ENCODE measurements around the gene SAMD14.

SAMD14 gene

DNA sequence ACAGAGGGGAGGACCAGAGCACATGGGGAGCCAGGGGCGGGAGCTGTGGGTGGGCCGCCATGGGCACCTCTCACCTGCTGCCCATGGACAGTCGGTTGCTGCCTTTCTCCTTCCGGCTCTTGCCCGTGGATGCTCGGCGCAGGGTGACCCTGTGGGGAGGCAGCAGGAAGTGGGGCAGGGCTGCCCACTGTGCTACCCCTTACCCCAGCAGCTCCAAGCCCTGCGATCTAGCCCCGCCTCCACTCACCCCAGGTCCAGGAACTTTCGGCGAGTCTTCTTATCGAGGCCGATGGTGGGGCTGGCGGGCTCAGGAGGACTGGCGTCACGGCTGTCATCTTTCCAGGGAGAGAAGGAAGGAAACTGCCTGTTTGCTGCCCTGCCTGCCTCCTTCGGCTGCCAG lies 14.2 kb downstream of the SAMD14 start:
- peaks cover 0 to 6% (median 0%) of the 10 kb centered on the region in 11 experiments; a peak in 1 of 22 replicates for H3K36me3 ChIP-seq
- no peaks in the 10 kb centered on the region for H3K9me3 ChIP-seq (replicated peaks in 1 of 11)
- H4K20me1 ChIP-seq: peaks cover 0 to 52% (median 0%) of the 10 kb centered on the region in 11 experiments; a peak in 4 of 22 replicates
- peaks cover 32 to 54% (median 42%) of the 10 kb centered on the region in 11 experiments for H3K27me3 ChIP-seq
- no peak overlapping the region for H3K4me3 ChIP-seq
- TF ChIP-seq Cebpa-rat (IDR thresholded peaks at IDR 0.05): no peak
- H3K4me2 ChIP-seq: no peak overlapping the region
- no peak overlapping the region for H3K9ac ChIP-seq
- H3K27ac ChIP-seq: no peak overlapping the region
- peaks cover 7 to 22% (median 10%) of the 10 kb centered on the region in 10 experiments for H3K4me1 ChIP-seq

DNA sequence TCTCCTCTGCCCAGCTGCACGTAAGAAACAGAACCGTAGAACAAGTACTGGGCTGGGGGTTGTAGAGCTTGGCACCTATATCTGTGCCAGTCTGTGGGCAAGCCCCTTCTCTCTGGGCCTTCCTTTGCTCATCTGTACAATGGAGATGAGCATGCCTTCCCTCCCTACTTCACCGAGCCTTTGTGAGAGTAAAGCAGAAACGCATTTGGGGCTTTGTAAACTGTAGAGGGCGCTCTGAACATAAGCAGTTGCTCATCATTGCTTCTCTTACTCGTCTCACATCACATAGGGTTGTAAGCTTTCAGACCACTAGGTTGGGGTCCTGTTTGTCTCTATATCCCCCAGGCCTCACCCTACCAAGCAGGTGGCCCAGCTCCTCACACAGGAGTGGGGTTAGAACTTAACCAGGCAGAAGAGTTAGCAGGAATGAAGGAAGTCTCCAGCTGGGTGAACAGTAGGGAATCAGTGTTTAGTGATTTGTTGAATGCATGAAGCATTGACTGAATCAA lies 15.1 kb downstream of the SAMD14 start:
- H3K9ac ChIP-seq: no peak overlapping the region
- H3K4me1 ChIP-seq: peaks cover 7 to 22% (median 10%) of the 10 kb centered on the region in 10 experiments
- no peak for TF ChIP-seq Cebpa-rat (IDR thresholded peaks at IDR 0.05)
- H3K9me3 ChIP-seq (replicated peaks in 1 of 11): no peaks in the 10 kb centered on the region
- no peak overlapping the region for H3K4me2 ChIP-seq
- H3K36me3 ChIP-seq: peaks cover 0 to 12% (median under 1%) of the 10 kb centered on the region in 11 experiments; a peak in 7 of 22 replicates
- H3K27ac ChIP-seq: no peak overlapping the region
- peaks cover 32 to 46% (median 39%) of the 10 kb centered on the region in 11 experiments for H3K27me3 ChIP-seq
- no peak overlapping the region for H3K4me3 ChIP-seq
- H4K20me1 ChIP-seq: peaks cover 0 to 48% (median 0%) of the 10 kb centered on the region in 11 experiments; a peak in 5 of 22 replicates

DNA sequence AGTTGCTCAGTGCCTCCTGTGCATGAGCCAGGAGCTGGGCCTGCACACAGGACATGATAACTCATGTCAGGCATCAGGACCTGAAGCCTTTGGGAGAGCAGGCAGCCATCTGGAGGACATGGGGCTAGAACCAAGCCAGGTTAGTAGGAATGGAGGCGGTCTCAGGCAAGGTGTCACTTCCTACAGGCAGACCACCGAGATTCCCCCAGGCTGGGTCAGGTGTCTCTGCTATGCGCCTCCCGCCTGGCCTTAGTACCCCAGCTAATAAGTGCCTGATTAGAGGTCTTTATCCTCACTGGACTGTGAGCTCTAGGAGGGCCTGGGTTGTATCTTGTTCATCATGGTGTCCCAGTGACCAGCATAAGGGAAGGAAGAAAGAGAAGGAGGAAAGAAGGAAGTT lies 15.6 kb downstream of the SAMD14 start:
- Histone ChIP-seq H3K27me3 (peaks cover 30 to 41% (median 36%) of the 10 kb centered on the region in 11 experiments), H3K36me3 (peaks cover 0 to 16% (median 4%) of the 10 kb centered on the region in 11 experiments; a peak in 8 of 22 replicates)
- no peak for TF ChIP-seq Cebpa-rat (IDR thresholded peaks at IDR 0.05)

GRCh38 chr17:50113624-50114320 lies 16.2 kb downstream of the SAMD14 start:
- Histone ChIP-seq H3K4me2 (no peak overlapping the region), H3K36me3 (peaks cover 0 to 22% (median 4%) of the 10 kb centered on the region in 11 experiments; a peak in 10 of 22 replicates), H4K20me1 (peaks cover 0 to 37% (median 0%) of the 10 kb centered on the region in 11 experiments; a peak in 5 of 22 replicates), H3K9ac (no peak overlapping the region), H3K4me3 (no peak overlapping the region), H3K9me3 (replicated peaks in 1 of 11) (no peaks in the 10 kb centered on the region), H3K4me1 (peaks cover 7 to 22% (median 10%) of the 10 kb centered on the region in 10 experiments), H3K27me3 (peaks cover 24 to 35% (median 30%) of the 10 kb centered on the region in 11 experiments), H3K27ac (no peak overlapping the region)
- TF ChIP-seq Cebpa-rat (IDR thresholded peaks at IDR 0.05): no peak

More for the DNA sequence above, 15.6 kb downstream of the SAMD14 start:
- H3K27ac ChIP-seq: no peak overlapping the region
- no peak overlapping the region for H3K9ac ChIP-seq
- H4K20me1 ChIP-seq: peaks cover 0 to 43% (median 0%) of the 10 kb centered on the region in 11 experiments; a peak in 5 of 22 replicates
- H3K4me1 ChIP-seq: peaks cover 7 to 22% (median 10%) of the 10 kb centered on the region in 10 experiments
- no peak overlapping the region for H3K4me3 ChIP-seq
- no peaks in the 10 kb centered on the region for H3K9me3 ChIP-seq (replicated peaks in 1 of 11)
- no peak overlapping the region for H3K4me2 ChIP-seq

GRCh38 chr17:50112694-50113093 lies 17.3 kb downstream of the SAMD14 start:
- Histone ChIP-seq H3K36me3 (peaks cover 0 to 33% (median 4%) of the 10 kb centered on the region in 11 experiments; a peak in 10 of 22 replicates), H3K4me3 (no peak overlapping the region), H3K4me2 (no peak overlapping the region), H3K9ac (no peak overlapping the region; a peak in 1 of 22 replicates), H4K20me1 (peaks cover 0 to 40% (median 0%) of the 10 kb centered on the region in 11 experiments; a peak in 5 of 22 replicates), H3K4me1 (peaks cover 7 to 22% (median 9%) of the 10 kb centered on the region in 10 experiments), H3K9me3 (replicated peaks in 1 of 11) (no peaks in the 10 kb centered on the region), H3K27me3 (peaks cover 13 to 24% (median 20%) of the 10 kb centered on the region in 11 experiments), H3K27ac (no peak overlapping the region)
- no peak for TF ChIP-seq Cebpa-rat (IDR thresholded peaks at IDR 0.05)

DNA sequence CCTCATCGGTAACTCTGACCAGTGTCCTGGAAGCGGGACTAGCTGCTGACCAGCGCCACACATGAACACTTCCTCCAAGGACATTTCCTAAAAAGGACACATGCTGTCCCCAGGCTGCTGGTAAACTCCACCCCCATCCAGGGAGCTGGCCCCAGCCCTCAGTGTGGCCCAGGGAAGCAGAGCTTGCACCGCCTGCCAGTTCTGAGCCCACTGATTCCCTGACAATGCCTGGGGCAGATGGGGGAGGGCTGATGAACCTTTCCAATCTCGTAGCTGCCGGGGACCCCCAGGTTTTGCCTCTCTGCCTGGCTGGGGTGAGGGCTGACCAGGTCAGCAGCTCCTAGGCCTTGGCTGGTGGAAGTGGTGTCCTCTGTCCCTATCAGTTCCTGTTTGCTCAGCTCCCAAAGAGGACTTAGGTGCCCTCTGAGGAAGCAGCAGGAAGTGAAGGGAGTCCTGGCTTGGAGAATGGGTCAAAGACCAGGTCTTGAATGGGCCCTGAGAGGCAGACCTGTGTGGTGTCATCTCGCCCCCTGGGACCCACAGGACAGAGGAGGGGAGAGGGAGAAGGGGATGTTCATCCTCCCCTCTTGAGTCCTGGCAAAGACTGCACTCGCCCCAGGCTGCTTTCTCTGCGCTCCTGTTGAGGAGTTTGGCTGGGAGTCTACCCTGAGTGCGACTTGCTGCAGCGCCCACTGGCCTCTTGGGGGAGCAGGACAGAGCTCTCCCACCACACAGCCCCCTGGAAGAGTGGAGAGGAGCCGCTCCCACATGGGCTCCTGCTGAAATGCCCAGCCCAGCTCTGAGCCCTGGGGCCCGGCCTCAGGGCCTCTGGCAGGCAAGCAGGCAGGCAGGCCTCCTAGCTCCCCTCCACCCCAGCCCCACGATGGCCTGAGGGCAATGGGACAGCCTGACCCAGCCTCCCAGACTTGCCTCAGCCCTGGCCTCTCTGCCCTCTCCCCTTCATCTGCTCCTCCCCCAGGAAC lies 18.0 kb downstream of the SAMD14 start:
- Histone ChIP-seq H3K4me3 (no peak overlapping the region), H3K27me3 (peaks cover 6 to 17% (median 13%) of the 10 kb centered on the region in 11 experiments), H4K20me1 (peaks cover 0 to 40% (median 0%) of the 10 kb centered on the region in 11 experiments; a peak in 5 of 22 replicates), H3K9ac (peak overlapping the region in 2 of 11 experiments; percentile 4 to 9; a peak in 2 of 22 replicates), H3K9me3 (replicated peaks in 1 of 11) (no peaks in the 10 kb centered on the region), H3K27ac (no peak overlapping the region), H3K36me3 (peaks cover 0 to 39% (median 8%) of the 10 kb centered on the region in 11 experiments; a peak in 11 of 22 replicates), H3K4me1 (peaks cover under 1 to 15% (median 2%) of the 10 kb centered on the region in 10 experiments; a peak in 12 of 20 replicates), H3K4me2 (peak overlapping the region in 2 of 11 experiments; percentile 32 to 58; a peak in 4 of 22 replicates)
- TF ChIP-seq Cebpa-rat (IDR thresholded peaks at IDR 0.05): no peak

DNA sequence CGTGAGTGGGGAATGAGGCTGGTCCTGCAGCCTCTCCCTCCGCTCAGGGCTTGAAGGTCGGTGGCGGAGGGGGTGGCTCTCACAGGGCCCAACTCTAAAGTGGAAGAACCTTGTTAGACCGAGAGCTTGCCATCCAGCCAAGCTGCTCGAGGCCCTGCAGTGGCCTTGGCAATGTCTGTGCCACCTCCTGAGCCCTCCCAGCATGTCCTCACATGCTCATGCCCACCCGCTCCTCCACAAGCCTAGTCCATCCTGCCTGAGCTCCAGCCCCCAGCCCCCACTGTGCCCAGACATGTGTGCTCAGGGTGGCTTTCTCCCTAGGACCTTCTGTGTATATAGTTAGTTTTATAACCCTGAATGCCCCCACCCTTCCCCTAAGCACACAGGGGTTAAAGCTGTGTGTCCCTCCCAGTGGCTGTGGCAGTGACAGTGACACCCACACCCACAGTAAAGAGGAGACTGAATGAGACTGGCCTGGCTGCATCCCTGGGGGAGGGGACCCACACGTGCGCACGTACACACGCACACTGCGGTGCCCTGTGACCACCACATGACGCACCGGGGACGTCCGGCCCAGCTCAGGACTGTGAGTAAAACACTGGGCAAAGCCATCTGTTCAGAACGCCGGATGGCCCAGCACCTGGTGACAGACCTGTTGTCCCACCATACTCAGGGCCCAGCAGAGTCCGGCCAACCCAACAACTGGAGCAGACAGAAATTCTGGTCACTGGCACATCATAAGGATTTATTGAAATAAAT lies 19.2 kb downstream of the SAMD14 start:
- no peak overlapping the region for H3K27ac ChIP-seq
- peaks cover 0 to 13% (median 0%) of the 10 kb centered on the region in 10 experiments; a peak in 5 of 20 replicates for H3K4me1 ChIP-seq
- no peak for TF ChIP-seq Cebpa-rat (IDR thresholded peaks at IDR 0.05)
- H3K4me2 ChIP-seq: no peak overlapping the region
- H3K4me3 ChIP-seq: no peak overlapping the region
- peaks cover 0 to 5% (median under 1%) of the 10 kb centered on the region in 11 experiments; a peak in 8 of 22 replicates for H3K27me3 ChIP-seq
- no peak overlapping the region for H3K9ac ChIP-seq
- no peaks in the 10 kb centered on the region for H3K9me3 ChIP-seq (replicated peaks in 1 of 11)
- H3K36me3 ChIP-seq: peaks cover 0 to 47% (median 12%) of the 10 kb centered on the region in 11 experiments; a peak in 12 of 22 replicates
- H4K20me1 ChIP-seq: peaks cover 0 to 40% (median 0%) of the 10 kb centered on the region in 11 experiments; a peak in 4 of 22 replicates

- no peak overlapping the region for H3K4me2 ChIP-seq
- H3K36me3 ChIP-seq: peaks cover 0 to 57% (median 18%) of the 10 kb centered on the region in 11 experiments; a peak in 12 of 22 replicates
- H3K9me3 ChIP-seq (replicated peaks in 1 of 11): no peaks in the 10 kb centered on the region
- H3K4me3 ChIP-seq: no peak overlapping the region
- TF ChIP-seq Cebpa-rat (IDR thresholded peaks at IDR 0.05): no peak
- H3K4me1 ChIP-seq: peaks cover 0 to 13% (median 0%) of the 10 kb centered on the region in 10 experiments; a peak in 5 of 20 replicates
- H4K20me1 ChIP-seq: peaks cover 0 to 37% (median 0%) of the 10 kb centered on the region in 11 experiments; a peak in 4 of 22 replicates
- no peak overlapping the region for H3K9ac ChIP-seq
- H3K27me3 ChIP-seq: no peaks in the 10 kb centered on the region
- no peak overlapping the region for H3K27ac ChIP-seq
These were observed 20.2 kb downstream of the SAMD14 start for GRCh38 chr17:50109785-50110184.

Measured in BLaER1 treated with 17β-estradiol and CSF1 and Interleukin-3, amounts not matched to agents 10 nM and 100 nM (cell line).